ENCODE results near the gene STUB1.

DNA sequence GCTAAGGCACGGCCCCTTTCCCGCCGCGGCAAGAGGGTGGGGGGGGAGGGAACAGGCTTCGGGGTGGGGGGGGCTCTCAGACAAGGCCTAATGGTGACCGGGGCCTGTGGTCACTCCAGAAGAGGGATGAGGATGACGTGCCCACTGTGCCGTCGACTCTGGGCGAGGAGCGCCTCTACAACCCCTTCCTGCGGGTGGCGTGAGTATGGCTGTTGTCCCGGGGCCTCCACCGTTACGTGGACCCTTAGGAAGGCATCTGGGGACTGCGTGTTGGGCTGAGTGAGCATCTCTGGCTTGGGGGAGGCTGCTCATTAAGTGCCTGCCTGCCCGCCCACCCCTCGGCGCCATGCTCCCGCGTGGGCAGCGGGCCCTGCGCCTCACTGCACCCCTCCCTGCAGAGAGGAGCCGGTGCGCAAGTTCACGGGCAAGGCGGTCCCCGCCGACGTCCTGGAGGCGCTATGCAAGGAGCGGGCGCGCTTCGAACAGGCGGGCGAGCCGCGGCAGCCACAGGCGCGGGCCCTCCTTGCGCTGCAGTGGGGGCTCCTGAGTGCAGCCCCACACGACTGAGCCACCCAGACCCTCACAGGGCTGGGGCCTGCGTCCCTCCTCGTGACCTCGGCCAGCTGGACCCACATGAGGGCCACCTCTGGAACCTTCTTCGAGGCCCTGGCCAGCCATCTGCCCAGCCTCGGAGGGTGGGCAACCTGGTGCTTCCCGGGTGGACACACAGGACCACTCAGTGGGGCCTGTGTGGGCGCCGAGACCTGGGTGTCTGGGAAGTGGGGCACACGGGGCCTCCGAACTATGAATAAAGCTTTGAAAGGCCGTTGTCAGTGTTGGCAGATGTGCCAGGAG is 48.9 kb downstream of the STUB1 start:
- TF ChIP-seq, protein P1, sequence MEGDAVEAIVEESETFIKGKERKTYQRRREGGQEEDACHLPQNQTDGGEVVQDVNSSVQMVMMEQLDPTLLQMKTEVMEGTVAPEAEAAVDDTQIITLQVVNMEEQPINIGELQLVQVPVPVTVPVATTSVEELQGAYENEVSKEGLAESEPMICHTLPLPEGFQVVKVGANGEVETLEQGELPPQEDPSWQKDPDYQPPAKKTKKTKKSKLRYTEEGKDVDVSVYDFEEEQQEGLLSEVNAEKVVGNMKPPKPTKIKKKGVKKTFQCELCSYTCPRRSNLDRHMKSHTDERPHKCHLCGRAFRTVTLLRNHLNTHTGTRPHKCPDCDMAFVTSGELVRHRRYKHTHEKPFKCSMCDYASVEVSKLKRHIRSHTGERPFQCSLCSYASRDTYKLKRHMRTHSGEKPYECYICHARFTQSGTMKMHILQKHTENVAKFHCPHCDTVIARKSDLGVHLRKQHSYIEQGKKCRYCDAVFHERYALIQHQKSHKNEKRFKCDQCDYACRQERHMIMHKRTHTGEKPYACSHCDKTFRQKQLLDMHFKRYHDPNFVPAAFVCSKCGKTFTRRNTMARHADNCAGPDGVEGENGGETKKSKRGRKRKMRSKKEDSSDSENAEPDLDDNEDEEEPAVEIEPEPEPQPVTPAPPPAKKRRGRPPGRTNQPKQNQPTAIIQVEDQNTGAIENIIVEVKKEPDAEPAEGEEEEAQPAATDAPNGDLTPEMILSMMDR (IDR thresholded peaks at IDR 0.05; ENCODE audit: extremely low read depth in 1 of 2, insufficient read depth in 1 of 2, low read depth in 1 of 2, low read length in 2 of 2), result no peak
- TF ChIP-seq EZH2 (IDR thresholded peaks at IDR 0.05; ENCODE audit: borderline replicate concordance, low read depth, low read length, severe bottlenecking), result no peak
- no peak for TF ChIP-seq MYC (IDR thresholded peaks at IDR 0.05; ENCODE audit: low read depth, low read length)
- TF ChIP-seq, protein P2, sequence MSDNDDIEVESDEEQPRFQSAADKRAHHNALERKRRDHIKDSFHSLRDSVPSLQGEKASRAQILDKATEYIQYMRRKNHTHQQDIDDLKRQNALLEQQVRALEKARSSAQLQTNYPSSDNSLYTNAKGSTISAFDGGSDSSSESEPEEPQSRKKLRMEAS (IDR thresholded peaks at IDR 0.05; ENCODE audit: insufficient read depth, insufficient read length), result no peak
- TF ChIP-seq POLR2A (IDR thresholded peaks at IDR 0.05; ENCODE audit: low read depth, low read length), result no peak
- TF ChIP-seq POLR2AphosphoS5 (IDR thresholded peaks at IDR 0.05; ENCODE audit: insufficient read depth, low read depth, low read length), result no peak
- no peak for TF ChIP-seq JUN (IDR thresholded peaks at IDR 0.05; ENCODE audit: borderline replicate concordance, insufficient read depth, insufficient read length, low read depth)

All from endothelial cell of umbilical vein (primary cell).